SJCRH30 (cell line): ENCODE data around the gene NFIC. TPM values are rescaled to one million over a fixed set of nuclear protein-coding genes. Genes with fewer than 3 reads are reported as not detected.
"Not testable (repeated sequence)": the region's sequence is repeated elsewhere in the genome, so short reads cannot be mapped to it uniquely, and the experiment has no call there.

Experiments
- DNase-seq, 2 experiments: peaks; one replicate each; pipeline ENCODE4 v3.0.0-alpha.2; 2015 to 2020
- H3K27ac ChIP-seq: fragments of 250-450 bp; sonication (Bioruptor Pico); 2 replicates; pipeline ENCODE4 v1.5.1; 2020; ENCODE audit warnings: mild to moderate bottlenecking, moderate library complexity
- H3K27me3 ChIP-seq: fragments of 250-450 bp; sonication (Bioruptor Pico); 2 replicates; pipeline ENCODE4 v1.5.1; 2020; ENCODE audit warnings: mild to moderate bottlenecking, moderate library complexity
- H3K36me3 ChIP-seq: fragments of 250-450 bp; sonication (Bioruptor Pico); 2 replicates; pipeline ENCODE4 v1.5.1; 2020; ENCODE audit warnings: mild to moderate bottlenecking, moderate library complexity
- H3K4me1 ChIP-seq: fragments of 250-450 bp; sonication (Bioruptor Pico); 2 replicates; pipeline ENCODE4 v1.5.1; 2020; ENCODE audit warnings: mild to moderate bottlenecking, moderate library complexity
- H3K4me3 ChIP-seq: fragments of 250-450 bp; sonication (Bioruptor Pico); 2 replicates; pipeline ENCODE4 v1.5.1; 2020; ENCODE audit warnings: mild to moderate bottlenecking, moderate library complexity
- H3K9me3 ChIP-seq: fragments of 250-450 bp; sonication (Bioruptor Pico); replicated peaks from 2 replicates; pipeline ENCODE4 v1.5.1; 2020; ENCODE audit warnings: mild to moderate bottlenecking, moderate library complexity
- total RNA-seq: library from RNA; depleted of rRNA; stranded (reverse); fragments of >200 nt; shearing (Covaris generic); gene quantifications from 2 replicates; pipeline ENCODE4 v1.2.3, GENCODE V29; 2014

Gene NFIC
- total RNA-seq, 1 experiment from 2014 or later: 15.1 TPM

GRCh38 chr19:3499738-3500428 lies 133.5 kb downstream of the NFIC start:
- no peaks in the 10 kb centered on the region; the same call in 1 of the 2 replicates for H3K4me1 ChIP-seq
- H3K36me3 ChIP-seq: 0 out of 2 replicates have a peak, but pooled peaks cover 7% of the 10 kb centered on the region
- no peaks in the 10 kb centered on the region for H3K9me3 ChIP-seq
- peak overlapping the region; percentile 79 for H3K4me3 ChIP-seq
- DNase-seq: no peak
- no peaks in the 10 kb centered on the region for H3K27me3 ChIP-seq
- peak overlapping the region; percentile 97 for H3K27ac ChIP-seq

- Histone ChIP-seq H3K9me3 (no peaks in the 10 kb centered on the region), H3K36me3 (0 out of 2 replicates have a peak, but pooled peaks cover 5% of the 10 kb centered on the region), H3K4me3 (peak within 1 kb of the TSS; percentile 79), H3K4me1 (no peaks in the 10 kb centered on the region; the same call in 1 of the 2 replicates), H3K27me3 (no peaks in the 10 kb centered on the region), H3K27ac (peak within 1 kb of the TSS; percentile 97)
- DNase-seq: peak; percentile 95 to 98
These were observed 134.2 kb downstream of the NFIC start, which contains the start of gene DOHH for GRCh38 chr19:3500429-3501101. DOHH (minus strand) TSS chr19:3500674; CDS start chr19:3496814, 3,860 bp downstream.

GRCh38 chr19:3501780-3502179 lies 135.4 kb downstream of the NFIC start:
- H3K36me3 ChIP-seq: no peaks in the 10 kb centered on the region
- no peak overlapping the region for H3K4me3 ChIP-seq
- H3K9me3 ChIP-seq: no peaks in the 10 kb centered on the region
- H3K27ac ChIP-seq: no peak overlapping the region
- H3K4me1 ChIP-seq: no peaks in the 10 kb centered on the region; the same call in 1 of the 2 replicates
- H3K27me3 ChIP-seq: no peaks in the 10 kb centered on the region
- no peak for DNase-seq

- Histone ChIP-seq H3K36me3 (no peaks in the 10 kb centered on the region), H3K9me3 (no peaks in the 10 kb centered on the region), H3K4me1 (no peaks in the 10 kb centered on the region; the same call in 1 of the 2 replicates), H3K4me3 (no peak overlapping the region), H3K27me3 (no peaks in the 10 kb centered on the region), H3K27ac (no peak overlapping the region)
- peak; percentile 44 to 45 for DNase-seq
These were observed 136.7 kb downstream of the NFIC start for GRCh38 chr19:3503036-3503572.

GRCh38 chr19:3504735-3505134 lies 138.4 kb downstream of the NFIC start:
- H3K4me3 ChIP-seq: no peak overlapping the region
- H3K27me3 ChIP-seq: no peaks in the 10 kb centered on the region
- no peaks in the 10 kb centered on the region for H3K9me3 ChIP-seq
- DNase-seq: peak in 1 of 2 experiments; percentile 34
- H3K4me1 ChIP-seq: no peaks in the 10 kb centered on the region; the same call in 1 of the 2 replicates
- H3K27ac ChIP-seq: no peak overlapping the region
- no peaks in the 10 kb centered on the region for H3K36me3 ChIP-seq

GRCh38 chr19:3505598-3506383 lies 139.4 kb downstream of the NFIC start, which contains the start of gene FZR1:
FZR1 (plus strand) TSS chr19:3506311; CDS start chr19:3522990, 16,679 bp downstream.
- Histone ChIP-seq H3K27me3 (no peaks in the 10 kb centered on the region), H3K36me3 (peaks cover 5% of the 10 kb centered on the region), H3K4me1 (no peaks in the 10 kb centered on the region; the same call in 1 of the 2 replicates), H3K27ac (peak within 1 kb of the TSS; percentile 69), H3K4me3 (peak within 1 kb of the TSS; percentile 84), H3K9me3 (no peaks in the 10 kb centered on the region)
- DNase-seq: peak; percentile 98 to 99

GRCh38 chr19:3506384-3507340 lies 140.3 kb downstream of the NFIC start:
- Histone ChIP-seq H3K9me3 (no peaks in the 10 kb centered on the region), H3K4me3 (peak overlapping the region; percentile 84), H3K4me1 (no peaks in the 10 kb centered on the region; the same call in 1 of the 2 replicates), H3K27me3 (no peaks in the 10 kb centered on the region), H3K36me3 (peaks cover 5% of the 10 kb centered on the region), H3K27ac (peak overlapping the region; percentile 34)
- DNase-seq: peak; percentile 29 to 31

- H3K27ac ChIP-seq: no peak overlapping the region
- no peaks in the 10 kb centered on the region for H3K27me3 ChIP-seq
- H3K4me3 ChIP-seq: peak overlapping the region; percentile 84
- DNase-seq: no peak
- peaks cover 5% of the 10 kb centered on the region for H3K36me3 ChIP-seq
- H3K4me1 ChIP-seq: no peaks in the 10 kb centered on the region; the same call in 1 of the 2 replicates
- H3K9me3 ChIP-seq: no peaks in the 10 kb centered on the region
These were observed 141.2 kb downstream of the NFIC start for GRCh38 chr19:3507371-3508120.

GRCh38 chr19:3508121-3508661 lies 141.8 kb downstream of the NFIC start:
- not testable (repeated sequence) for H3K27ac ChIP-seq, H3K4me1 ChIP-seq, H3K9me3 ChIP-seq, H3K36me3 ChIP-seq, H3K27me3 ChIP-seq, DNase-seq, H3K4me3 ChIP-seq

- no peak for DNase-seq
- Histone ChIP-seq H3K9me3 (no peaks in the 10 kb centered on the region), H3K36me3 (peaks cover 5% of the 10 kb centered on the region), H3K4me3 (no peak overlapping the region), H3K4me1 (no peaks in the 10 kb centered on the region), H3K27me3 (no peaks in the 10 kb centered on the region), H3K27ac (no peak overlapping the region)
These were observed 142.6 kb downstream of the NFIC start for GRCh38 chr19:3508771-3509535.

- Histone ChIP-seq H3K9me3 (no peaks in the 10 kb centered on the region), H3K4me1 (no peaks in the 10 kb centered on the region), H3K27ac (no peak overlapping the region)
These were observed 143.2 kb downstream of the NFIC start for GRCh38 chr19:3509566-3509989.

GRCh38 chr19:3510727-3511126 lies 144.3 kb downstream of the NFIC start:
- DNase-seq: no peak
- peaks cover 5% of the 10 kb centered on the region for H3K36me3 ChIP-seq
- H3K4me1 ChIP-seq: no peaks in the 10 kb centered on the region
- H3K9me3 ChIP-seq: no peaks in the 10 kb centered on the region
- no peak overlapping the region for H3K4me3 ChIP-seq
- no peak overlapping the region for H3K27ac ChIP-seq
- H3K27me3 ChIP-seq: no peaks in the 10 kb centered on the region

More at GRCh38 chr19:3509566-3509989, 143.2 kb downstream of the NFIC start:
- H3K36me3 ChIP-seq: peaks cover 5% of the 10 kb centered on the region
- no peak overlapping the region for H3K4me3 ChIP-seq
- H3K27me3 ChIP-seq: no peaks in the 10 kb centered on the region
- DNase-seq: no peak
